ENCODE results near the gene VHLL. TPM values are rescaled to one million over a fixed set of nuclear protein-coding genes. Genes with fewer than 3 reads are reported as not detected.

VHLL gene
- total and polyA plus RNA-seq, 2 experiments from 2014 or later: not detected

- no peak for DNase-seq (ENCODE audit: low spot score)
- H3K36me3 ChIP-seq (replicated peaks; ENCODE audit: insufficient read depth, low read depth): no peaks in the 10 kb centered on the region
Observed at GRCh38 chr1:156308078-156308477, 9.0 kb upstream of the VHLL start.

DNA sequence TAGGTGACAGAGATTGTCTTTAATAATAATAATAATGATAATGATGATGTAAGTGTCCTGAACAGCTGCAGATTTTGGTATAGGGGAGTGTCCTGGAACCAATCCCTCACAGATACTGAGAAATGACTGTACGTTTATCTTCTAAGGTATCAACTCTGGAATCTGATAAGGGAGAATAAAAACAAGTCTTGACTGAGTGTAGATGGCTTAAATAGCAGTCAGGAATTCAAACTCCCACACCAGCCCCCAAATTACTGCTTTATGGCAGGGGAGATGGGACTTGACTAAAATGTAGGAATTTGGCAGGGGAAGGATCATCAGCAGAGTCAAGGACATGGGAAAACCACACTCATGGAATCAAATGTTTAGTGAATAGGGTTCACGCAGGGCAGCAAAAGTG, 6.1 kb upstream of the VHLL start:
- no peak overlapping the region for H3K4me3 ChIP-seq
- H3K9me2 ChIP-seq (replicated peaks; ENCODE audit: insufficient read depth): no peaks in the 10 kb centered on the region
- H3K27me3 ChIP-seq: no peaks in the 10 kb centered on the region
- no peaks in the 10 kb centered on the region for H3K9me3 ChIP-seq (ENCODE audit: low read depth)
- WGBS (ENCODE audit: low lambda C conversion rate, missing lambda C conversion rate): 74% methylated on average over 2 of the region's 2 CpGs
- H3K4me2 ChIP-seq: no peak overlapping the region
- H3K36me3 ChIP-seq (replicated peaks; ENCODE audit: insufficient read depth, low read depth): no peaks in the 10 kb centered on the region
- H2AFZ ChIP-seq: no peak overlapping the region
- no peak overlapping the region for H3K27ac ChIP-seq
- DNase-seq (ENCODE audit: low spot score): no peak
- TF ChIP-seq EZH2phosphoT487 (IDR thresholded peaks at IDR 0.05; ENCODE audit: low read depth, severe bottlenecking, unreplicated experiment): no peak
- TF ChIP-seq, protein P1, sequence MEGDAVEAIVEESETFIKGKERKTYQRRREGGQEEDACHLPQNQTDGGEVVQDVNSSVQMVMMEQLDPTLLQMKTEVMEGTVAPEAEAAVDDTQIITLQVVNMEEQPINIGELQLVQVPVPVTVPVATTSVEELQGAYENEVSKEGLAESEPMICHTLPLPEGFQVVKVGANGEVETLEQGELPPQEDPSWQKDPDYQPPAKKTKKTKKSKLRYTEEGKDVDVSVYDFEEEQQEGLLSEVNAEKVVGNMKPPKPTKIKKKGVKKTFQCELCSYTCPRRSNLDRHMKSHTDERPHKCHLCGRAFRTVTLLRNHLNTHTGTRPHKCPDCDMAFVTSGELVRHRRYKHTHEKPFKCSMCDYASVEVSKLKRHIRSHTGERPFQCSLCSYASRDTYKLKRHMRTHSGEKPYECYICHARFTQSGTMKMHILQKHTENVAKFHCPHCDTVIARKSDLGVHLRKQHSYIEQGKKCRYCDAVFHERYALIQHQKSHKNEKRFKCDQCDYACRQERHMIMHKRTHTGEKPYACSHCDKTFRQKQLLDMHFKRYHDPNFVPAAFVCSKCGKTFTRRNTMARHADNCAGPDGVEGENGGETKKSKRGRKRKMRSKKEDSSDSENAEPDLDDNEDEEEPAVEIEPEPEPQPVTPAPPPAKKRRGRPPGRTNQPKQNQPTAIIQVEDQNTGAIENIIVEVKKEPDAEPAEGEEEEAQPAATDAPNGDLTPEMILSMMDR (IDR thresholded peaks at IDR 0.05; ENCODE audit: poor library complexity): no peak
- TF ChIP-seq EZH2 (IDR thresholded peaks at IDR 0.05; ENCODE audit: borderline replicate concordance): no peak
- no peaks in the 10 kb centered on the region for H3K79me2 ChIP-seq
- no peaks in the 10 kb centered on the region for H3K4me1 ChIP-seq (ENCODE audit: insufficient read depth)
- H4K20me1 ChIP-seq (ENCODE audit: insufficient read depth, poor library complexity, severe bottlenecking): no peaks in the 10 kb centered on the region

More at GRCh38 chr1:156308078-156308477, 9.0 kb upstream of the VHLL start:
- Histone ChIP-seq H2AFZ (no peak overlapping the region), H3K27me3 (no peaks in the 10 kb centered on the region), H3K9me3 (ENCODE audit: low read depth) (no peaks in the 10 kb centered on the region), H3K4me1 (ENCODE audit: insufficient read depth) (no peaks in the 10 kb centered on the region), H4K20me1 (ENCODE audit: insufficient read depth, poor library complexity, severe bottlenecking) (no peaks in the 10 kb centered on the region), H3K4me3 (no peak overlapping the region), H3K79me2 (no peaks in the 10 kb centered on the region), H3K9me2 (replicated peaks; ENCODE audit: insufficient read depth) (no peaks in the 10 kb centered on the region), H3K4me2 (no peak overlapping the region), H3K27ac (no peak overlapping the region)
- TF ChIP-seq EZH2phosphoT487 (IDR thresholded peaks at IDR 0.05; ENCODE audit: low read depth, severe bottlenecking, unreplicated experiment) (no peak), EZH2 (IDR thresholded peaks at IDR 0.05; ENCODE audit: borderline replicate concordance) (no peak)
- TF ChIP-seq, protein P1 (IDR thresholded peaks at IDR 0.05; ENCODE audit: poor library complexity): no peak

DNA sequence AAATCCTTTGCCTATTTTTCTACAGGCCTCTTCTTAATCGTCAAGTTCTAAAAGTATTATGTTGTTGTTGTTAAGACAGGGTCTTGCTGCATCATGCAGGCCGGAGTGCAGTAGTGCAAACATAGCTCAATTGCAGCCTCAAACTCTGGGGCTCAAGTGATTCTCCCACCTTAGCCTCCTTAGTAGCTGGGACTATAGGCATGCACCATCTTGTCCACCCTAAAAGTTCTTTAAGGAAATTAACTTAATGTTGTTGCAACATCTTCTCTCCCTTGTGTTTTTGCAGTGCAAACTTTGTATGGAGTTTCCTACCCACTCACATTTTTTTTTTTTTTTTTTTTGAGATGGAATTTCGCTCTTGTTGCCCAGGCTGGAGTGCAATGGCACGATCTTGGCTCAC, 4.1 kb upstream of the VHLL start:
- TF ChIP-seq EZH2 (IDR thresholded peaks at IDR 0.05; ENCODE audit: borderline replicate concordance) (no peak), EZH2phosphoT487 (IDR thresholded peaks at IDR 0.05; ENCODE audit: low read depth, severe bottlenecking, unreplicated experiment) (no peak)
- TF ChIP-seq, protein P1 (IDR thresholded peaks at IDR 0.05; ENCODE audit: poor library complexity): no peak
- H3K4me1 ChIP-seq (ENCODE audit: insufficient read depth): no peaks in the 10 kb centered on the region
- H3K27ac ChIP-seq: no peak overlapping the region
- H3K4me3 ChIP-seq: no peak overlapping the region
- no peaks in the 10 kb centered on the region for H3K27me3 ChIP-seq
- no peak for DNase-seq (ENCODE audit: low spot score)
- no peaks in the 10 kb centered on the region for H3K79me2 ChIP-seq
- no peaks in the 10 kb centered on the region for H3K9me2 ChIP-seq (replicated peaks; ENCODE audit: insufficient read depth)
- no peaks in the 10 kb centered on the region for H3K36me3 ChIP-seq (replicated peaks; ENCODE audit: insufficient read depth, low read depth)
- 100% methylated on average over 4 of the region's 4 CpGs for WGBS (ENCODE audit: low lambda C conversion rate, missing lambda C conversion rate)
- no peak overlapping the region for H3K4me2 ChIP-seq
- no peaks in the 10 kb centered on the region for H4K20me1 ChIP-seq (ENCODE audit: insufficient read depth, poor library complexity, severe bottlenecking)
- no peak overlapping the region for H2AFZ ChIP-seq
- H3K9me3 ChIP-seq (ENCODE audit: low read depth): no peaks in the 10 kb centered on the region
